HEK293T (cell line): Measurements from ENCODE around the gene PRDM15.

Source experiments
- BHLHE40 ChIP-seq: fragments of 450-650 bp; IDR thresholded peaks from 2 replicates; pipeline ENCODE4 v1.6.1; 2016; ENCODE audit warnings: mild to moderate bottlenecking, moderate library complexity, borderline replicate concordance
- ELF4 ChIP-seq: fragments of 450-650 bp; IDR thresholded peaks from 2 replicates; pipeline ENCODE4 v1.6.1; 2017; ENCODE audit warnings: antibody characterized with exemption
- HDGF ChIP-seq: fragments of 450-650 bp; IDR thresholded peaks from 2 replicates; pipeline ENCODE4 v1.6.1; 2017; ENCODE audit warnings: antibody characterized with exemption, borderline replicate concordance
- LEF1 ChIP-seq: fragments of 450-650 bp; IDR thresholded peaks from 2 replicates; pipeline ENCODE4 v1.6.1; 2017; ENCODE audit warnings: mild to moderate bottlenecking, borderline replicate concordance
- SP1 ChIP-seq: fragments of 450-650 bp; IDR thresholded peaks from 2 replicates; pipeline ENCODE4 v1.6.1; 2017
- SUZ12 ChIP-seq: fragments of 450-650 bp; IDR thresholded peaks from 2 replicates; pipeline ENCODE4 v1.6.1; 2016; ENCODE audit warnings: mild to moderate bottlenecking
- ZNF384 ChIP-seq: fragments of 450-650 bp; IDR thresholded peaks from 2 replicates; pipeline ENCODE4 v1.6.1; 2016

- TF ChIP-seq SUZ12 = no peak
- TF ChIP-seq SP1 = no peak
- no peak for TF ChIP-seq HDGF
- no peak for TF ChIP-seq ZNF384
- no peak for TF ChIP-seq LEF1
- TF ChIP-seq BHLHE40 = no peak
- no peak for TF ChIP-seq ELF4
These were observed 7.7 kb downstream of the PRDM15 start for GRCh38 chr21:41871293-41872030.
